HG03342 (cell line): ENCODE results near the gene HCFC1.
A peak's percentile ranks its signal among the peaks of the same experiment; 100 is the strongest.

ENCODE experiments used
- ATAC-seq: cut with Tn5 transposase; IDR thresholded peaks from one replicate; pipeline ENCODE4 v1.9.1; 2021; ENCODE audit warnings: mild to moderate bottlenecking, moderate library complexity; ENCODE audit not compliant: unreplicated experiment

The HCFC1 gene

GRCh38 chrX:153941336-153942252 lies 30.0 kb downstream of the HCFC1 start:
- ATAC-seq = no peak

- no peak for ATAC-seq
Measured at GRCh38 chrX:153939573-153939972, 32.0 kb downstream of the HCFC1 start.

- ATAC-seq = no peak
Measured at GRCh38 chrX:153938226-153938786, 33.3 kb downstream of the HCFC1 start.

GRCh38 chrX:153937056-153937455 lies 34.6 kb downstream of the HCFC1 start:
- ATAC-seq = no peak

- ATAC-seq = peak; percentile 1
Measured at GRCh38 chrX:153935326-153935851, 36.2 kb downstream of the HCFC1 start.

GRCh38 chrX:153934762-153935325 lies 36.8 kb downstream of the HCFC1 start, which contains the start of gene NAA10:
Gene NAA10 (minus strand): TSS chrX:153935037. CDS start chrX:153934904, 133 bp downstream.
- ATAC-seq = peak; percentile 89

GRCh38 chrX:153934148-153934761 lies 37.4 kb downstream of the HCFC1 start:
- peak; percentile 25 for ATAC-seq

- no peak for ATAC-seq
Measured at GRCh38 chrX:153933748-153934147, 37.9 kb downstream of the HCFC1 start.

- ATAC-seq = no peak
Measured at GRCh38 chrX:153932220-153932915, 39.2 kb downstream of the HCFC1 start.

- no peak for ATAC-seq
Measured at GRCh38 chrX:153931748-153932147, 39.9 kb downstream of the HCFC1 start.

- ATAC-seq = no peak
Measured at GRCh38 chrX:153931151-153931550, 40.5 kb downstream of the HCFC1 start.

GRCh38 chrX:153930011-153930910 lies 41.4 kb downstream of the HCFC1 start:
- ATAC-seq = no peak

- no peak for ATAC-seq
Measured at GRCh38 chrX:153929576-153929975, 42.0 kb downstream of the HCFC1 start.

GRCh38 chrX:153928846-153929245 lies 42.8 kb downstream of the HCFC1 start:
- ATAC-seq = no peak

GRCh38 chrX:153927922-153928760 lies 43.5 kb downstream of the HCFC1 start:
- ATAC-seq = peak; percentile 60

- ATAC-seq = no peak
Measured at GRCh38 chrX:153927672-153927921, 44.0 kb downstream of the HCFC1 start.

- peak; percentile 67 for ATAC-seq
Measured at GRCh38 chrX:153926858-153927671, 44.6 kb downstream of the HCFC1 start.

- ATAC-seq = peak; percentile 0
Measured at GRCh38 chrX:153926552-153926857, 45.1 kb downstream of the HCFC1 start.
